AG04450 (cell line): ENCODE measurements around the gene CDC6. TPM values are rescaled to one million over a fixed set of nuclear protein-coding genes. Genes with fewer than 3 reads are reported as not detected.

Experiments
- CTCF ChIA-PET: fragments of 300-600, 350-600 bp; formaldehyde crosslinking; extraction: SDS; loops from one replicate; lab custom pipeline; 2022; ENCODE audit warnings: antibody characterized with exemption, inconsistent platforms; lab: Charles Lee
- POLR2A ChIA-PET: fragments of 350-600 bp; formaldehyde crosslinking; extraction: SDS; loops from one replicate; lab custom pipeline; 2021; ENCODE audit warnings: antibody characterized with exemption, inconsistent platforms; lab: Yijun Ruan, JAX
- DNase-seq: peaks from one replicate; pipeline ENCODE4 v3.0.0-alpha.2; 2011; ENCODE audit warnings: low read depth, low spot score
- H3K27ac ChIP-seq: one replicate; pipeline ENCODE4 v1.5.1; 2012; ENCODE audit warnings: low read depth, low read length, control low read depth
- H3K27me3 ChIP-seq: one replicate; pipeline ENCODE4 v1.6.0; 2012; ENCODE audit warnings: low read length; ENCODE audit not compliant: control insufficient read depth, insufficient read depth
- H3K4me3 ChIP-seq: 2 replicates; pipeline ENCODE4 v1.5.1; 2011; ENCODE audit warnings: mild to moderate bottlenecking, low read depth, low read length, control low read depth
- H3K9me3 ChIP-seq: 2 replicates; pipeline ENCODE4 v1.5.1; 2012; ENCODE audit warnings: low read length; ENCODE audit not compliant: control insufficient read depth, insufficient read depth
- polyA plus RNA-seq: library from polyadenylated mRNA; depleted of rRNA; stranded (reverse); fragments of >200 nt; gene quantifications from 2 replicates; pipeline ENCODE4 v1.2.3, GENCODE V29; 2011
- TF ChIP-seq, protein P1 (sequence below): IDR thresholded peaks from 2 replicates; pipeline ENCODE4 v1.5.1; 2011; ENCODE audit warnings: low read depth, low read length, control low read depth, inconsistent platforms

CDC6 gene
- polyA plus RNA-seq, 1 experiment: 8.6 TPM

GRCh38 chr17:40312893-40313667 lies 25.4 kb downstream of the CDC6 start:
- ChIA-PET POLR2A (interaction anchor here (2.0 kb wide), 1 partner anchor 32 kb away, joined by 7 read pairs; no protein-coding TSS in a partner anchor), CTCF (interaction anchor here (4.7 kb wide), 1 partner anchor 9 kb away, joined by 99 read pairs; no protein-coding TSS in a partner anchor)
- no peaks in the 10 kb centered on the region; the same call in 1 of the 2 replicates for H3K9me3 ChIP-seq
- H3K27me3 ChIP-seq: no peaks in the 10 kb centered on the region
- H3K4me3 ChIP-seq: no peak overlapping the region
- DNase-seq: no peak
- no peak overlapping the region for H3K27ac ChIP-seq
- TF ChIP-seq, protein P1, sequence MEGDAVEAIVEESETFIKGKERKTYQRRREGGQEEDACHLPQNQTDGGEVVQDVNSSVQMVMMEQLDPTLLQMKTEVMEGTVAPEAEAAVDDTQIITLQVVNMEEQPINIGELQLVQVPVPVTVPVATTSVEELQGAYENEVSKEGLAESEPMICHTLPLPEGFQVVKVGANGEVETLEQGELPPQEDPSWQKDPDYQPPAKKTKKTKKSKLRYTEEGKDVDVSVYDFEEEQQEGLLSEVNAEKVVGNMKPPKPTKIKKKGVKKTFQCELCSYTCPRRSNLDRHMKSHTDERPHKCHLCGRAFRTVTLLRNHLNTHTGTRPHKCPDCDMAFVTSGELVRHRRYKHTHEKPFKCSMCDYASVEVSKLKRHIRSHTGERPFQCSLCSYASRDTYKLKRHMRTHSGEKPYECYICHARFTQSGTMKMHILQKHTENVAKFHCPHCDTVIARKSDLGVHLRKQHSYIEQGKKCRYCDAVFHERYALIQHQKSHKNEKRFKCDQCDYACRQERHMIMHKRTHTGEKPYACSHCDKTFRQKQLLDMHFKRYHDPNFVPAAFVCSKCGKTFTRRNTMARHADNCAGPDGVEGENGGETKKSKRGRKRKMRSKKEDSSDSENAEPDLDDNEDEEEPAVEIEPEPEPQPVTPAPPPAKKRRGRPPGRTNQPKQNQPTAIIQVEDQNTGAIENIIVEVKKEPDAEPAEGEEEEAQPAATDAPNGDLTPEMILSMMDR: no peak

GRCh38 chr17:40313668-40314583 lies 26.2 kb downstream of the CDC6 start:
- ChIA-PET POLR2A (interaction anchor here (0.5 to 0.9 kb wide), 2 partner anchors 10 to 162 kb away, joined by 4 to 8 read pairs; no protein-coding TSS in a partner anchor), CTCF (interaction anchor here (0.6 to 4.7 kb wide), 2 partner anchors 10 to 31 kb away, joined by 5 to 99 read pairs; no protein-coding TSS in a partner anchor)
- Histone ChIP-seq H3K4me3 (no peak overlapping the region), H3K27ac (peak overlapping the region; percentile 21), H3K9me3 (peaks cover 2% of the 10 kb centered on the region; the same call in 1 of the 2 replicates), H3K27me3 (no peaks in the 10 kb centered on the region)
- TF ChIP-seq, protein P1: no peak
- DNase-seq: no peak

GRCh38 chr17:40314584-40314956 lies 26.9 kb downstream of the CDC6 start:
- CTCF ChIA-PET: interaction anchor here (0.6 to 4.7 kb wide), 2 partner anchors 11 to 32 kb away, joined by 5 to 99 read pairs; no protein-coding TSS in a partner anchor
- H3K9me3 ChIP-seq: peaks cover 2% of the 10 kb centered on the region; the same call in 1 of the 2 replicates
- DNase-seq: peak; percentile 68
- POLR2A ChIA-PET: interaction anchor here (0.5 to 0.9 kb wide), 2 partner anchors 11 to 161 kb away, joined by 4 to 8 read pairs; no protein-coding TSS in a partner anchor
- TF ChIP-seq, protein P1: no peak
- no peak overlapping the region for H3K4me3 ChIP-seq
- H3K27ac ChIP-seq: peak overlapping the region; percentile 21
- H3K27me3 ChIP-seq: no peaks in the 10 kb centered on the region

DNA sequence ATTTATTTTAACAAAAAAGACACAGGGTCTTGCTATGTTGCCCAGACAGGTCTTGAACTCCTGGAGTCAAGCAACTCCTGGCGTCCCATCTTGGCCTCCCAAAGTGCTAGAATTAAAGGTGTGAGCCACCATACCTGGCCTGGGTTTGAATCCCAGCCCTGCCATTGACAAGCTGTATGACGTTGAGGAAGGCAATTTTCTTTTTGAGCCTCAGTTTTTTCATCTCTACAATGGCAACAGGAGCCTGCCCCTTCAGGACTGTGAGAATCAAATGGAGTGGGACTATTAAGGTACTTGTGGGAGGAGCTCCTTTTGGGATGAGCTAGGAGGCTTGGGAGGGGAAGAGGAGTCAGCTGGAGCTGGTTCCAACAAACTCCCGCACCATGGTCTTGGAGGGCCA lies 27.5 kb downstream of the CDC6 start:
- H3K27ac ChIP-seq: no peak overlapping the region
- TF ChIP-seq, protein P1: no peak
- POLR2A ChIA-PET: no interaction called here
- no peak for DNase-seq
- no peak overlapping the region for H3K4me3 ChIP-seq
- H3K27me3 ChIP-seq: no peaks in the 10 kb centered on the region
- CTCF ChIA-PET: interaction anchor here (4.7 kb wide), 1 partner anchor 12 kb away, joined by 99 read pairs; no protein-coding TSS in a partner anchor
- H3K9me3 ChIP-seq: peaks cover 2% of the 10 kb centered on the region; the same call in 1 of the 2 replicates
